Left renal pelvis (tissue), 4 donors: ENCODE results near the gene GALNT2. TPM values are rescaled to one million over a fixed set of nuclear protein-coding genes. Genes with fewer than 3 reads are reported as not detected.

Experiments used
- DNase-seq, 4 donors: peaks; one replicate each; pipeline ENCODE4 v3.0.0-alpha.2; 2013; ENCODE audit warnings: low read depth in 4 of 4, low spot score in 3 of 4
- polyA plus RNA-seq, 4 donors: library from polyadenylated mRNA; unstranded; fragments of 120-200 nt; gene quantifications; one replicate each; pipeline ENCODE4 v1.2.1, GENCODE V29; 2013; ENCODE audit not compliant: insufficient read length in 4 of 4

Gene GALNT2
- polyA plus RNA-seq, 4 donors = 48.2 to 58.4 (median 55.8) TPM

GRCh38 chr1:230326971-230327891 lies 260.2 kb downstream of the GALNT2 start:
- no peak for DNase-seq

DNA sequence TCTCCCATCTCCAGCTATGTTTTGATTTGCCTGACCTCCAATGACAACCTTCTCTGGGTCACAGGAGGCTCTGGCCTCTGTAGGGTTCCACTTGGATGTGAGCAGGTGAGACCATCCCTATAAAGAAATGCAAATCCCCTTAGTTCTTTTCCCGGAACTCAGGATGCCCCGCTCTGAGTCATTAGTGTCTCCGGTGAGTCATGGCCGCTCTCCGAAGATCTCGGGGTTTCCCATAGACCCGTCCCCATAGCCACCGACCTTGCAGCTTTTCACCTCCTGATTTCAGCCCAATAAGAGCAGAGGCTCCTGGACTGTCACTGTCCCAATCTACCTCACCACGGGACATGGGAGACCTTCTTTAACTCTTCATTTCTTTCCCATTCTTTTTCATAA lies 260.9 kb downstream of the GALNT2 start:
- DNase-seq = no peak

DNA sequence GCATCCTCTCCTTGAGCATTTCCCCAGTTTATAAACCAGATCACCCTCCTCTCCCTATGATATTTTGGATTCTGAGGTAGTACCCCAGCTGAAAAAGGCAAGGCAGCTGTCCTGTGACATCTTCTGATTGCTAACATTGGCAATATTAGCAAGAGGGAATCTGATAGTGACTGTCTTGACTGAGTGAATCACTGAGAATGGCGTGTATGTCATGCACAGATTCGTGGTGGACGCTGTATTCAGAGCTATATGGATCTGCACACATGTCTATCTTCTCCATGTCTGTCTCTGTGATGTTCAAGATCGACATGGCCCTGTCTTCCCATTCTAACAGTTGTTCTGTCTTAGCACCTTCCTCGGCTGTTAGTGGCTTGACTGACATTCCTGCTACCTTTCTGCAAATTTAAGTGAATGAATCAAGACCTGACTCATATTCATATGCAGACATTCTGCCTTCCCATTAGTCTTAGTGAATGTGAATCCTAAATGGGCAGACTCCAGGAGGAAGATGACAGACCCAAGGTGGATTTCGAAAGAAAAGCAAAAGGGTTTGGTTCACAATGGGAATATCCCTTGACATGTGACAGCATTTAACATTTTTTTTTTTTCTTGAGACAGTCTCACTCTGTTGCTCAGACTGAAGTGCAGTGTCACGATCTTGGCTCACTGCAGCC lies 261.4 kb downstream of the GALNT2 start:
- DNase-seq = no peak

DNA sequence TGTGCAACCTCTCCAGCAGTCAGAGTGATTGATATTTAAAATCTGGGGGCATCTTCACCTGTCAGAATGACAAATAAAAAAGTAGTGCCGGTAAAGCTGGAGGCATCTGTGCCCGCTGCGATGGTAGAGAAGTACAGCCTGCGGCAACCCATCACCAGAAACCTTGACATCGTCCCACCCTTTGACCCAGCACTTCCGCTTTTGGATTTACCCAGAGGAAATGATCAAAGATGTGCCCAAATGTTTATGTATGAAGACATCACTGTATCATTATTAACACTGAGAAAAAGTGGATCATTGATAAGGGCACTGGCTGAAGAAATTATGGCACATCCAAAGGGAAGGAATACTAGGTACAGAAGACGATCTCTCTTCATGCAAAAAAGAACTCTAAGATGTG lies 263.1 kb downstream of the GALNT2 start:
- no peak for DNase-seq
